Stimulated activated CD4-positive, alpha-beta T cell treated with anti-CD3 and anti-CD28 coated beads, Interleukin-4, amount 100 ng/mL, for 24 hours (primary cell): Measurements from ENCODE around the gene LIMS2.

Experiments used
- DNase-seq: peaks from one replicate; pipeline ENCODE4 v3.0.0-alpha.2; 2020

The LIMS2 gene

GRCh38 chr2:127700527-127701192, 25.3 kb upstream of the LIMS2 start:
- peak; percentile 20 for DNase-seq

DNA sequence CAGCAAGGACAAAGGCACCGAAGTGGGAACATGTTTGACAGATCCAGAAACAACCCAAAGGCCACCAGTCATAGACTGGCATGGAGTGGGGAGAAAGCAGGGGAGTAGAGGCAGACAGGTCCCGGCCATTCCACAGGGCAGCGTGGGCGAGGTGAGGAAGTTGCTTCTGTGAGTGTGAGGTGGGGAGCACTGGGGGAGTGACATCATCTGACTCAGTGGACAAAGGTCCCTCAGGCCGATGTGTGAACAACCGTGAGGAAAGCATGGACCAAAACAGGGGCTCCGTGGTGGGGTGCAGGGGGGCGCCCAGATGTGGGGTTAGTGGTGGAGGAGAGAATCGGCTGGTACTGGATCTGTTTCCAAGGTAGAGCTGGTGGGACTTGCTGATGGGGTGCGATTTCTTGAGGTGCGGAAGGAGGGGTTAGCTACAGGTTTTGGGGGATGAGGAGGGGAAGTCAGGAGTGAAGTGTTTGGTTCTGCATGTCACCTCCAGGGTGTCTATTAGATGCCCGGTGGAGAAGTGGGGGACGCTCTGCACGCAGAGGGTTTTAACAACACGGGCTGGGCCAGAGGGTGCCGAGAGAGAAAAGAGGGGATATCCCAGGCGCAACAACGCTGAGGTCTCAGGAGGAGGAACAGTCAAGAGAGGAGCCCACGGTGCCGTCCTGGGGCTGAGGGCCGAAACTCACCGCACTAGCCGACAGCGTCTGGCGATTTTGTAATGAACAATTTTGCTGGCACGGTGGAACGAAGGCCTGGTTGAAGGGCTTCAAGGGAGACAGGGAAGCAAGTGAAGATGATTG, 23.4 kb upstream of the LIMS2 start:
- DNase-seq, result no peak

- no peak for DNase-seq
These were observed 22.3 kb upstream of the LIMS2 start for GRCh38 chr2:127697482-127698180.

DNA sequence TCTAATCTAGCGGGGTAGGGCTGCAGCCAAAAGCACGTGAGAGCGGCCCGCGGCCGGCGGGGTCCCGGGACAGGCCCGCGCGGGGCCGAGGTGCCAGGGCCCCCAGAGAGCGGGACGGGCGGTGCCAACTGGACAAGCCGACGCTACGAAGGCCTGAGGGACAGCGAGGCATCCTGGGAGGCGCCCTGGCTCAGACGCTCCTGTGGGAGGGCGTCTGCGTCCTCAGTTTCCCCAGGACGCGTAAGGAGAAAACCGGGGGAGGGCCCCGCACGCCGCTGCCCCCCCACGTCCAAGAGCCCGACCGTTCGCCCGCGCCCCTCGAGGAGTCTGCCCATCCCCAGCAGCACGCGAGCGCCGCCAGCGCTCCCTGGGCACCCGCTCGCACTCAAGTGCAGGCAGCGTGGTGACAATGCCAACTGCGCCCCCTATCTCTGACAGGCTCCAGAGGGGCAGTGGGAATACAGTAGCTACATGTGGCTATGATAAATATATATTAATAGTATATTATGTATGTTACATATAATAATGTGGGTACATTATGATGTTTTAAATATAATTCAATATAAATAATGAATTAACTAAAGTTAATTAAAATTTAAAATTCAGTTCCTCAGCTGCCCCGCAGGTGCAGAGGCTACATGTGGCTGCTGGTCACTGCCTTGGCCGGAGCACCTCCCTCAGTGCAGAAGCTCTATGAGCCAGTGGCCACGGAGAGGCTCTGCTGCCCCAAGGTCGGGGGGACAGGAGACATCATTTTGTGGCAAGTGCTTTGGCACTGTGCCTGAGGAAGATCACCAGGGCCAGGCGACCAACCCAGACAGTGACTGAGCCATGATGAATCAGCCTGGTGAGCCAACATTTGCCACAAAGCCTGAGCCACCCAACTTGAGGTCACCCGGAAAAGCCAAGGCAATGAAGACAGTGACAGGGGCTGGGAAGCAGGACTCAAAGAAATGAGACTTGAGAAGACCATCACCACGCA, 20.5 kb upstream of the LIMS2 start:
- DNase-seq, result peak; percentile 42

DNA sequence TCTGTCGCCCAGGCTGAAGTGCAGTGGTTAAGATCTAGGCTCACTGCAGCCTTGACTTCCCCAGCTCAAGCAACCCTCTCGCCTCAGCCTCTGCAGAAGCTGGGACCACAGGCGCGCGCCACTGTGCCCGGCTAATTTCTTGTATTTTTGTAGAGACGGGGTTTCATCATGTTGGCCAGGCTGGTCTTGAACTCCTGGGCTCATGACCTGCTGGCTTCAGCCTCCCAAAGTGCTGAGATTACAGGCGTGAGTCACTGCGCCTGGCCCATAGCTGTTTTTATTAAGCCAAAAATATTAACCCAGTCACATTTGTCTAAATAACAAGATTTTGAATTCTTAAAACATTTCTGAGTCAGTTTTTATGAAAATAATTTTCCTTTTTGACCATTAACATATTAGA, 19.7 kb upstream of the LIMS2 start:
- no peak for DNase-seq

DNA sequence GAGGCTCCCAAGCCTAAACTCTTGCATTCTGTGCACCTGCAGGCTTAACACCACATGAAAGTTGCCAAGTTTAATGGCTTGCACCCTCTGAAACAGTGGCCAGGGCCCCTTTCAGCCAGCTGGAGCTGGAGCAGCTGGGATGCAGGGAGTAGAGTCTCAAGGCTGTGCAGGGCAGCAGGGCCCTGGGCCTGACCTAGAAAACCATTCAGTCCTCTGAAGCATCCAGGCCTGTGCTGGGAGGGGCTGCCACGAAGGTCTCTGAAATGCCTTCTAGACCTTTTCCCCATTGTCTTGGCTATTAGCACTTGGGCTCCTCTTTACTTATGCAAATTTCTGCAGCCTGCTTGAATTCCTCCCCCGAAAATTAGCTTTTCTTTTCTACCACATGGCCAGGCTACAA, 15.4 kb upstream of the LIMS2 start:
- DNase-seq, result no peak

- no peak for DNase-seq
These were observed 13.1 kb upstream of the LIMS2 start for GRCh38 chr2:127688405-127688804.

DNA sequence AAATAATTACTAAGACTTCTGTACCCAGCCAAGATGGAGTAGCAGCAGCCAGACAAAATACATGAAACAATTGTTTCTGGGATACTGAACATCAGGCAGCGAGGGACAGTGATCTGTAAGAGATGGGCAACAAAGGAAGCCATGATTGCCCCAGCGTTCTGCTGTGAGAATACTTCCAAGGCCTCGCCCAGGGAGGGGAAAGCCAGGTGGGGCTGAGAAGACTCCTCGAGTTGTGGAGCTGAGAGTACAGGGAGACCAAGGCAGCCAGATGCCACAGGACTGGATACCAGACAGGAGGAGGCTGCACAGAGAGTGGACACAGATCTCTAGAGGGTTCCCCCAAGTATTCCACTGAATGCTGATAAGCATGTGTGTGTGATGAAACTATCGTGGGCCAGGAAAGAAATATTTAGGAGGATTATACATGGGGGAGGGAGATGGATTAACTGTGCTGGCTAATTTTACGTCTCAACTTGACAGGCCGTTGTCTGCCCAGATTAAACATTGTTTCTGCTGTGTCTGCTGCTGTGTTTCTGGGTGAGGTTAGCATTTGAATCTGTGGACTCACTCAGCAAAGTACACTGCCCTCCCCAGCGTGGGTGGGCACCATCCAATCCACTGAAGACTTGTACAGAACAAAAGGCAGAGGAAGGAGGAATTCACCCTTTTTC, 10.2 kb upstream of the LIMS2 start:
- no peak for DNase-seq

GRCh38 chr2:127683757-127684156, 8.4 kb upstream of the LIMS2 start:
- no peak for DNase-seq

GRCh38 chr2:127683056-127683455, 7.7 kb upstream of the LIMS2 start:
- no peak for DNase-seq

DNA sequence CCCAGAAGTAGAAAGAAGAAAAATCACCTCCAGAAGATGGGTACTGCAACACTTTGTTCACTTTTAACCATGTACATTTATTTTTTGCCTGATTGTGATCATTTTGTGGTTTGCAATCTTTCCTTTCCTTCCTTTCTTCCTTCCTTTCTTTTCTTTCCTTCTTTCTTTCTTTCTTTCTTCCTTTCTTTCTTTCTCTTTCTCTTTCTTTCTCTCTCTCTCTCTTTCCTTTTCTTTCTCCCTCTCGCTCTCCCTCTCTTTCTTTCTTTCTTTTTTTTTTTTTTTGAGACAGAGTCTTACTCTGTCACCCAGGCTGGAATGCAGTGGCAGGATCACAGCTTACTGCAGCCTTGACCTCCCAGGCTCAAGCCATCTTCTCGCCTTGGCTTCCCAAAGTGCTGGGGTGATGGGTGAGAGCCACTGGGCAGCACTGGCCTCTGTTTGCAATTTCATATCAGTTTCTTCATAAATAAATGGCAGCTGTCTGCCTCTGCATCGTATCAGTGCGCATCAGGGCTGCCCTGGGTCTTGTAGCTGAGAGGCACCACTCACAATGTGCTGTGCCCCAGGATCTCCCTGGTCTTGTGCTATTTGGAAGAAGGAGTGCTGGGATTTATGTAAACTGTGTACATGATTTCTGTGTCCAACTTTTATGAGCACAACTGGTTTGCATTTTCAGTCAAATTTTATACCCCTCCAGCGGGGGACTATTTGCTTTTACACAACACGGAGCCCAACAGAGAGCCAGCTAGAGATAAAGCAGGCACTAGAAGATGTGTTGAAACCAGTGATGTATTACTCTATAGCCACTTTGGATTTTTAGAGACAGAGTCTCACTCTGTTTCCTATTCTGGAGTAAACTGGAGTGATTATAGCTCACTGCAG, 6.9 kb upstream of the LIMS2 start:
- no peak for DNase-seq

DNA sequence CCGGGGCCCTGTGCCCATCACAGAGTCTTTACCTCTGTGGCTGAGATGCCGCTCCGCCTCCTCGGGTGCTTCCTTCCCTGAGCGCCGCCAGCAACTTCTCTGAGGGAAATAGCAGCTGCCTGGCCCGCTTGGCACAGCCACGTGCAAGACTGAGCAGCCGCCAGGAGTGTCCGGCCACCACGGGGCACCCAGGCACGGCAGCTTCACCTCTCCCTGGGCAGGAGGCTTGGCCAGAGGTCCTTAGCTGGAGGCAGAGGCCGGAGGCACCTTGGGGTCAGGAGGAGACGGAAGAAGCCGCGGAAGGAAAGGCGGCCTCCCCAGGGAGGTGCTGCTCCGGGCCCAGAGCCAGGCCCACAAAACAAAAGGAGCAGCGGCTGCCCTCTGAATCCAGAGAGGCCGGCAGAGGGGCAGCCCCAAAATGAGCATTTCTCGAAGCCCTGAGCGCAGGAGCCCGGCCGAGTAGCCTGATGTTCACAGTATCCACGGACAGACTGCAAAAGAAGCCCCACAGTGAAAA, 6.0 kb upstream of the LIMS2 start:
- no peak for DNase-seq

DNA sequence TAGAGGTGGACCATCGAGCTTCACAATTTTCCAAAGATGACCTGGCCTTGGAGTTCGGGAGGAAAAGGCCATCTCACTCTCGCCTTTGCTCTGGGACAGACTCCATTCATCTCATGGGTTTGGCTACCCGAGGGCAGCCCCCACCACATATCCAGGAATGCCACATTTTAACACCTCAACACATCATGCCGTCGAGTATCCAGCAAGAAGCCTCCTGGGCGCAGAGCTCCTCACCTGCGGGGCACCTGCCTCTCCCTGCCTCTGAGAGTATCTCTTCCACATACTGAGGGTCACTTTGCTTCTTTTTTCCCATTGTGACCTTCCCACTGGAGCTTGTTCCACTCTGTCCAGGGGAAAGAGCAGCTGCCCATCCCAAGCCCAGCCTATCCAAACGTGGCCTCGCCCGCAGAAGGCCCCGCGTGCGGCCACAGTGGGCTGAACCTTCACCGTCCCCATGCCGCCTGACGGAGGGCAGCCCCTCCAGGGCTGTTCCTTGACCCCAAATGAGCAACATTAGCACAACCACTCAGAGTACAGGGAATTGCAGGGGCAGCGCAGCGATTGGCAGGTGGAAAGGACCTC, 5.5 kb upstream of the LIMS2 start:
- no peak for DNase-seq

DNA sequence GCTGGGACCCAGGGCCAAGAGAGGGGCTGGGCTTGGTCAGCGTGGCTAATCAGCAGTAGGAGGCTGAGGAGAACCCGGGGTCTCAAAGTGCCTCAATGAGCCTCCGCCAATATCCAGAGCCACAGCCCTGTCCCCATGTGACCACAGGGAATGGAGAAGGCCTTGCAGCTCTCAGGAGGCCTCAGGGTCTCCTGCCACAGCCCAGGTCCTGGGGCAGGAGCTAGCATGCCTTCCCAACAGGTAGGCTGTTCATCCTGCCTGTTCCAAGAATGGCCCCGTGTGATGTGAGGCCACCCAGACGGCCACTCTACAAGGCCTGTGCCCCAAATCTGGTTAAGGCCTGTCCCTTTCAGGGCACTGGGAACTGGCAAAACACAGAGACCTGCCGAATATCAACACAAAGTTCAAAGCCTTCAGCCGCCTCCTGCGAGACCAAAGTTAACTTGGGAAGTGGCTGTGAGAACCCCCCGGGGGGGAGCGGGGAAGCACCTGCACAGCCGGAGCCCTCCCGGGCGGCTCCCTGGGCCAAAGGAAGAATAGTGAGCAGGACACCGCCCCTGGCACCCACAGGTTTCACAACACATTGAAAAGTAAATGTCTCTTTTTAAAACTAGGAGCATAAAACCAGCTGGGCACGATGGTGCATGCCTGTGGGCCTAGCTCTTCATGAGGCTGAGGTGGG, 4.5 kb upstream of the LIMS2 start:
- DNase-seq, result no peak

DNA sequence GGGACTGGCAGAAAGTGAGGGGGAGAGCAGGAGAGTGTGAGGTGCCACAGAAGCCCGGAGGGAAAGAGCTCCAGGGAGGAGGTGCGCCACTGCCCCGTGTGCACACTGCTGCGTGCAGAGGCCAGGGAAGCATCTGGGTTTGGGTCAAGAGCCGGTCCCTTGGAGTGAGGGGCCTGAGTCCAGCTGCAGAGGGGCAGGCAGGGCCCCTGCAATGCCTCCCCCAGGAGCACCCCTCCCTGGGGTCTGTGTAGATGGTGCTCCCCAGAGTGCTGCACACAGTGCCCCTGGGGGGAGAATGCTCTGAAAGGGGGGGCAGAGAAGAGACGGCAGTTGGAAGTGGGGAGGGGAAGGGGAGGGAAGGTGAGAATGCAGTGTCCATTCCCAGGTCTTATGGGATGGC, 3.7 kb upstream of the LIMS2 start:
- no peak for DNase-seq

GRCh38 chr2:127678531-127678930, 3.2 kb upstream of the LIMS2 start:
- DNase-seq, result no peak

DNA sequence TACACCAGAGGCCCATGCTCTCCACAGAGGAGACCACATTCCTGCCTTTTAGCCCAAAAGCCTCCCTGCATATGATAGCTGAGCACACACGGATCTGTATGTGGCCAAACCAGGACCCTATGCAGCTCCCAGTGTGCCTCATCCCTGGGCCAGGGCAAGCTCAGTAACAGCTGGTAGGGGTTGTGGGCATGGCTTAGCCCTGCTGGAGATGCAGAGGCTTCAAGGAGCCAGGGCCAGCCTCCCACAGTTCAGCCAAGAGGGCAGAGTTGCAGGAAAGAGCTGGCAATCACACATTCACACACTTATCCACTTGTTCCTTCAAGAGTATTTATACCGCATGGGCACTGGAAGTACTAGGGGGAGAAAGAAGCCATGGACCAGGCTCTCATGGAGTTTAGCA, 1.6 kb upstream of the LIMS2 start:
- DNase-seq, result no peak

DNA sequence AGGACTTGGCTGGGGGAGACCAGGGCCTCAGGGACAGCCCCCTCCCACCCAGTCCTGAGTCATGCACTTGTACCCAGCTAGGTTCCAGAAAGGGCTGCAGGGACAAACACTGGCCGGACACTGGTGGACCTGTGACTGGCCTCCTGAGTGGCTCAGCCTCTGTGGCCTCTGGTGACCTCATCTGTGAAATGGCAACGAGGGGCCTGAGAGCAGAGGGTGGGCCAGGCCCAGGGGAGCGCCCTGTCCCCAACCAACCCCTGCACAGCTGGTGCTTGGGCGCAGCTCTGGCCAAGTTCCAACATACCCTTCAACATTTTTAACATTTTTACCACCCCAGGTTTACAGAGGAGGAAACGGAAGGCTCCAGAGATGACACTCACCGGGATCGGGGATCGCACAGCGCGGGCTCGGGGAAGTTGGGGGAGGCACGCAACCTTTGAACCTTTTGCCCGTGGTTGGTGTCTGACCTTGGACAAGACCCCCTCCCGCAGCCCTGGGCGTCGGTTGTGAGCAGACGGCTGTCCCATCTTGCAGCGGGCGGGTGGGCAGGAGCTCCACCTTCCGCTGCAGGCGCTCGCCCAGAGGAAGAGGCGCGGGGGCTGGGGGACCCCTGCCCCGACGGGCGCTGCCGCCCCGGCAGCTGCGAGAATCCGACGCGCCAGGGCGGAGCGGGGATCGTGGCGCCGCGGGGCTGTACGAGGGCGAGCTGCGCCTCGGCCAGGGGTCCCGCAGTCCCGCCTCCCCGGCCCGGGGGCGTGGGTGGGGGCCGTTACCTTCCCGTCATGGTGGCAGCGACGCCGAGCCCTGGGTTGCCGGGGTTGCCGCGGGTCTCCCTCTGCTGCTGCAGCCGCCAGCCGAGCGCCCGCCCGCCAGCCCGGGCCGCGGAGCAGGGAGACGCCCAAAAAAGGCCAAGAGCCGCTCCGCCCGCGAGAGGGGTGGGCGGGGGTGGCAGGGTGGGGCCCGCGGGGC, 805 bp downstream of the LIMS2 start:
- peak; percentile 17 for DNase-seq
